Trophoblast cell (in vitro differentiated cells and primary cell): Measurements from ENCODE around the gene CABP4.

Experiments used
- DNase-seq, 2 donors: peaks; one replicate each; pipeline ENCODE4 v3.0.0-alpha.2; 2016
- H2AFZ ChIP-seq: 2 replicates; pipeline ENCODE4 v1.6.1; 2013; ENCODE audit warnings: low read length, moderate library complexity, mild to moderate bottlenecking; ENCODE audit not compliant: insufficient read depth, poor library complexity
- H2AK5ac ChIP-seq: 2 replicates; pipeline ENCODE4 v1.6.1; 2013; ENCODE audit warnings: mild to moderate bottlenecking, low read length
- H2BK120ac ChIP-seq: 2 replicates; pipeline ENCODE4 v1.6.1; 2013; ENCODE audit warnings: low read length, mild to moderate bottlenecking, moderate library complexity; ENCODE audit not compliant: insufficient read depth, poor library complexity
- H2BK12ac ChIP-seq: 2 replicates; pipeline ENCODE4 v1.6.1; 2013; ENCODE audit warnings: mild to moderate bottlenecking, low read length, moderate library complexity
- H2BK5ac ChIP-seq: 2 replicates; pipeline ENCODE4 v1.6.1; 2013; ENCODE audit warnings: low read length, low read depth, moderate library complexity, mild to moderate bottlenecking; ENCODE audit not compliant: poor library complexity
- H3K14ac ChIP-seq: 2 replicates; pipeline ENCODE4 v1.6.1; 2013; ENCODE audit warnings: mild to moderate bottlenecking, low read length
- H3K18ac ChIP-seq: 2 replicates; pipeline ENCODE4 v1.6.1; 2013; ENCODE audit warnings: mild to moderate bottlenecking, low read length
- H3K23ac ChIP-seq: 2 replicates; pipeline ENCODE4 v1.6.1; 2013; ENCODE audit warnings: low read length
- H3K27ac ChIP-seq: 2 replicates; pipeline ENCODE4 v1.5.1; 2013; ENCODE audit warnings: low read depth, mild to moderate bottlenecking, inconsistent platforms, low read length, moderate library complexity
- H3K27me3 ChIP-seq: 2 replicates; pipeline ENCODE4 v1.6.1; 2013; ENCODE audit warnings: inconsistent platforms, mild to moderate bottlenecking, low read length, moderate library complexity; ENCODE audit not compliant: insufficient read depth
- H3K36me3 ChIP-seq, 2 experiments: 1 replicate in 1 of 2; 2 replicates in 1 of 2; pipeline ENCODE4 v1.6.1; 2013; ENCODE audit warnings: low read length in 2 of 2, mild to moderate bottlenecking in 2 of 2, moderate library complexity in 1 of 2; ENCODE audit not compliant: insufficient read depth in 2 of 2, control insufficient read depth in 1 of 2
- H3K4ac ChIP-seq: 2 replicates; pipeline ENCODE4 v1.6.1; 2013; ENCODE audit warnings: low read depth, mild to moderate bottlenecking, low read length, moderate library complexity
- H3K4me1 ChIP-seq, 2 experiments: 1 replicate in 1 of 2; 2 replicates in 1 of 2; pipeline ENCODE4 v1.6.1; 2013; ENCODE audit warnings: low read length in 2 of 2, mild to moderate bottlenecking in 2 of 2, moderate library complexity in 1 of 2; ENCODE audit not compliant: insufficient read depth in 2 of 2, control insufficient read depth in 1 of 2
- H3K4me2 ChIP-seq: 2 replicates; pipeline ENCODE4 v1.6.1; 2013; ENCODE audit warnings: inconsistent platforms, mild to moderate bottlenecking, low read length, moderate library complexity
- H3K4me3 ChIP-seq: 2 replicates; pipeline ENCODE4 v1.5.1; 2013; ENCODE audit warnings: mild to moderate bottlenecking, low read depth, low read length, inconsistent platforms
- H3K79me1 ChIP-seq: one replicate; pipeline ENCODE4 v1.6.1; 2013; ENCODE audit warnings: low read length
- H3K79me2 ChIP-seq: 2 replicates; pipeline ENCODE4 v1.6.1; 2013; ENCODE audit warnings: low read length, mild to moderate bottlenecking; ENCODE audit not compliant: control insufficient read depth, insufficient read depth, poor library complexity
- H3K9ac ChIP-seq: 2 replicates; pipeline ENCODE4 v1.6.1; 2013; ENCODE audit warnings: mild to moderate bottlenecking, low read length
- H3K9me3 ChIP-seq: 2 replicates; pipeline ENCODE4 v1.6.1; 2013; ENCODE audit warnings: low read depth, mild to moderate bottlenecking, control low read depth, inconsistent platforms, low read length; ENCODE audit not compliant: insufficient read depth
- H4K12ac ChIP-seq: 2 replicates; pipeline ENCODE4 v1.6.1; 2013; ENCODE audit warnings: low read depth, mild to moderate bottlenecking, low read length, moderate library complexity
- H4K8ac ChIP-seq: 2 replicates; pipeline ENCODE4 v1.6.1; 2013; ENCODE audit warnings: low read depth, mild to moderate bottlenecking, low read length, moderate library complexity
- H4K91ac ChIP-seq: one replicate; pipeline ENCODE4 v1.6.1; 2013; ENCODE audit warnings: low read depth, mild to moderate bottlenecking, low read length, moderate library complexity
- whole genome bisulfite sequencing: extraction: QIAGEN DNeasy Blood & Tissue Kit; methylation state at CpG from one replicate; pipeline ENCODE4 v1.1.7; 2013; ENCODE audit warnings: missing lambda C conversion rate; ENCODE audit not compliant: insufficient read length, insufficient coverage; ENCODE audit errors: extremely low coverage; 5-methylcytosine and 5-hydroxymethylcytosine counted together

Gene CABP4

GRCh38 chr11:67407688-67408163 lies 47.4 kb upstream of the CABP4 start:
- Histone ChIP-seq H3K79me1 (no peaks in the 10 kb centered on the region), H2AFZ (no peak overlapping the region), H3K23ac (no peak overlapping the region), H3K4me2 (no peak overlapping the region), H3K9ac (no peak overlapping the region), H3K27me3 (no peaks in the 10 kb centered on the region), H3K4me1 (peaks cover 0 to 3% of the 10 kb centered on the region in 2 experiments), H2BK120ac (no peak overlapping the region), H2BK5ac (no peak overlapping the region), H4K8ac (no peak overlapping the region), H2AK5ac (no peak overlapping the region), H4K12ac (no peak overlapping the region), H3K9me3 (no peaks in the 10 kb centered on the region), H3K36me3 (no peaks in the 10 kb centered on the region), H3K14ac (no peak overlapping the region), H3K79me2 (no peaks in the 10 kb centered on the region), H3K4me3 (no peak overlapping the region), H4K91ac (no peak overlapping the region), H2BK12ac (no peak overlapping the region), H3K4ac (no peak overlapping the region), H3K18ac (no peak overlapping the region), H3K27ac (no peak overlapping the region)
- no peak for DNase-seq
- WGBS = no CpG with 5 or more reads among the region's 12 CpGs

GRCh38 chr11:67408437-67409200 lies 46.5 kb upstream of the CABP4 start:
- H3K4ac ChIP-seq = no peak overlapping the region
- peaks cover 0 to 3% of the 10 kb centered on the region in 2 experiments for H3K4me1 ChIP-seq
- H2AFZ ChIP-seq = no peak overlapping the region
- no peak overlapping the region for H4K12ac ChIP-seq
- no peaks in the 10 kb centered on the region for H3K79me1 ChIP-seq
- H3K27me3 ChIP-seq = no peaks in the 10 kb centered on the region
- no peak overlapping the region for H2BK5ac ChIP-seq
- no peaks in the 10 kb centered on the region for H3K36me3 ChIP-seq
- H3K4me2 ChIP-seq = no peak overlapping the region
- no peak overlapping the region for H2BK12ac ChIP-seq
- DNase-seq = no peak
- no peak overlapping the region for H2BK120ac ChIP-seq
- H3K27ac ChIP-seq = no peak overlapping the region
- no CpG with 5 or more reads among the region's 18 CpGs for WGBS
- H2AK5ac ChIP-seq = no peak overlapping the region
- no peak overlapping the region for H4K8ac ChIP-seq
- H4K91ac ChIP-seq = no peak overlapping the region
- H3K14ac ChIP-seq = no peak overlapping the region
- no peak overlapping the region for H3K9ac ChIP-seq
- H3K18ac ChIP-seq = no peak overlapping the region
- no peak overlapping the region for H3K4me3 ChIP-seq
- H3K79me2 ChIP-seq = no peaks in the 10 kb centered on the region
- H3K9me3 ChIP-seq = no peaks in the 10 kb centered on the region
- H3K23ac ChIP-seq = no peak overlapping the region

- Histone ChIP-seq H2AFZ (no peak overlapping the region), H3K27ac (no peak overlapping the region), H3K18ac (no peak overlapping the region), H3K4me3 (no peak overlapping the region), H4K8ac (no peak overlapping the region), H3K79me1 (no peaks in the 10 kb centered on the region), H3K4me1 (peaks cover 0 to 2% of the 10 kb centered on the region in 2 experiments), H2BK5ac (no peak overlapping the region), H3K9me3 (no peaks in the 10 kb centered on the region), H3K79me2 (no peaks in the 10 kb centered on the region), H4K12ac (no peak overlapping the region), H3K23ac (no peak overlapping the region), H2BK120ac (no peak overlapping the region), H3K14ac (no peak overlapping the region), H3K4ac (no peak overlapping the region), H3K27me3 (no peaks in the 10 kb centered on the region), H4K91ac (no peak overlapping the region), H2BK12ac (no peak overlapping the region), H3K36me3 (no peaks in the 10 kb centered on the region), H2AK5ac (no peak overlapping the region), H3K4me2 (no peak overlapping the region), H3K9ac (no peak overlapping the region)
- no CpG with 5 or more reads among the region's 24 CpGs for WGBS
- DNase-seq = no peak
Measured at GRCh38 chr11:67409261-67409666, 45.9 kb upstream of the CABP4 start.

GRCh38 chr11:67409781-67410368 lies 45.3 kb upstream of the CABP4 start:
- WGBS = no CpG with 5 or more reads among the region's 13 CpGs
- no peak overlapping the region for H4K8ac ChIP-seq
- no peak overlapping the region for H3K27ac ChIP-seq
- H3K9ac ChIP-seq = no peak overlapping the region
- H3K4me2 ChIP-seq = no peak overlapping the region
- no peak overlapping the region for H4K91ac ChIP-seq
- H2BK12ac ChIP-seq = no peak overlapping the region
- H2BK120ac ChIP-seq = no peak overlapping the region
- no peaks in the 10 kb centered on the region for H3K79me2 ChIP-seq
- no peak overlapping the region for H3K23ac ChIP-seq
- H3K79me1 ChIP-seq = no peaks in the 10 kb centered on the region
- H3K4me3 ChIP-seq = no peak overlapping the region
- peaks cover under 1% of the 10 kb centered on the region for H3K27me3 ChIP-seq
- H2AFZ ChIP-seq = no peak overlapping the region
- no peak overlapping the region for H3K14ac ChIP-seq
- no peak for DNase-seq
- no peaks in the 10 kb centered on the region for H3K9me3 ChIP-seq
- H3K36me3 ChIP-seq = no peaks in the 10 kb centered on the region
- H2BK5ac ChIP-seq = no peak overlapping the region
- no peak overlapping the region for H4K12ac ChIP-seq
- H2AK5ac ChIP-seq = no peak overlapping the region
- no peaks in the 10 kb centered on the region for H3K4me1 ChIP-seq
- H3K18ac ChIP-seq = no peak overlapping the region
- H3K4ac ChIP-seq = no peak overlapping the region
